HL-60/S4 (cell line): ENCODE measurements around the gene TCHH.
"Not testable (repeated sequence)": the region's sequence is repeated elsewhere in the genome, so short reads cannot be mapped to it uniquely, and the experiment has no call there.

Source experiments
- in situ Hi-C: fragments of 300-500 bp; cut with MboI; formaldehyde crosslinking; loops from 2 replicates; pipeline ENCODE4 v1.14.3; 2022; ENCODE audit warnings: low sequenced_read_pairs

Gene TCHH

GRCh38 chr1:152111515-152111968 lies 3.7 kb downstream of the TCHH start:
- in situ Hi-C loops: no loop called here

- in situ Hi-C loops: no loop called here
Measured at GRCh38 chr1:152110860-152111514, 4.3 kb downstream of the TCHH start.

- in situ Hi-C loops: no loop called here
Measured at GRCh38 chr1:152110365-152110859, 4.8 kb downstream of the TCHH start.

- in situ Hi-C loops: no loop called here
Measured at GRCh38 chr1:152109998-152110294, 5.3 kb downstream of the TCHH start.

- in situ Hi-C loops: no loop called here
Measured at GRCh38 chr1:152109231-152109997, 5.8 kb downstream of the TCHH start.

- in situ Hi-C loops: no loop called here
Measured at GRCh38 chr1:152108882-152109222, 6.4 kb downstream of the TCHH start.

- in situ Hi-C loops: no loop called here
Measured at GRCh38 chr1:152107984-152108881, 7.0 kb downstream of the TCHH start.

- in situ Hi-C loops: no loop called here
Measured at GRCh38 chr1:152107031-152107983, 7.9 kb downstream of the TCHH start.

GRCh38 chr1:152104854-152105253 lies 10.4 kb downstream of the TCHH start:
- in situ Hi-C loops: no loop called here

- in situ Hi-C loops: no loop called here
Measured at GRCh38 chr1:152096931-152097330, 18.3 kb downstream of the TCHH start.

GRCh38 chr1:152089014-152089674 lies 26.1 kb downstream of the TCHH start, which contains the start of gene TCHHL1:
TSS of gene TCHHL1 (minus strand) at chr1:152089064. CDS start at chr1:152088143, 921 bp downstream.
- in situ Hi-C loops: no loop called here

- in situ Hi-C loops: no loop called here
Measured at GRCh38 chr1:152086760-152087159, 28.5 kb downstream of the TCHH start.

- in situ Hi-C loops: no loop called here
Measured at GRCh38 chr1:152084853-152085252, 30.4 kb downstream of the TCHH start.

GRCh38 chr1:152081026-152081425 lies 34.2 kb downstream of the TCHH start:
- in situ Hi-C loops: not testable (repeated sequence)

GRCh38 chr1:152080494-152080893 lies 34.8 kb downstream of the TCHH start:
- in situ Hi-C loops: not testable (repeated sequence)

GRCh38 chr1:152078831-152079441 lies 36.3 kb downstream of the TCHH start:
- in situ Hi-C loops: no loop called here

GRCh38 chr1:152072311-152072710 lies 42.9 kb downstream of the TCHH start:
- in situ Hi-C loops: no loop called here

- in situ Hi-C loops: no loop called here
Measured at GRCh38 chr1:152071123-152071522, 44.1 kb downstream of the TCHH start.

- in situ Hi-C loops: loop anchor here (10.0 kb wide), 1 partner anchor 377 kb away; no protein-coding TSS in a partner anchor
Measured at GRCh38 chr1:152067929-152068328, 47.3 kb downstream of the TCHH start.
